HT1080 (cell line): ENCODE results near the gene KRTAP21-1. TPM values are rescaled to one million over a fixed set of nuclear protein-coding genes. Genes with fewer than 3 reads are reported as not detected.
"Not testable (repeated sequence)": the region's sequence is repeated elsewhere in the genome, so short reads cannot be mapped to it uniquely, and the experiment has no call there.

Experiments used
- DNase-seq: peaks from one replicate; pipeline ENCODE4 v3.0.0-alpha.2; 2015; ENCODE audit warnings: low read depth
- polyA plus RNA-seq, 2 experiments: library from polyadenylated mRNA; depleted of rRNA; stranded (reverse); fragments of >200 nt; gene quantifications; 2 replicates each; pipeline ENCODE4 v1.2.3, GENCODE V29; 2015
- total RNA-seq: library from RNA; depleted of rRNA; stranded (reverse); fragments of >200 nt; shearing (Covaris generic); gene quantifications from 2 replicates; pipeline ENCODE4 v1.2.3, GENCODE V29; 2014; rRNA removed

Gene KRTAP21-1
- not detected in 2 replicates for total RNA-seq
- polyA plus RNA-seq (2015; cell fraction: cytosol; rRNA removed): not detected in 2 replicates
- polyA plus RNA-seq (2015; cell fraction: nucleus; rRNA removed): not detected in 2 replicates

DNA sequence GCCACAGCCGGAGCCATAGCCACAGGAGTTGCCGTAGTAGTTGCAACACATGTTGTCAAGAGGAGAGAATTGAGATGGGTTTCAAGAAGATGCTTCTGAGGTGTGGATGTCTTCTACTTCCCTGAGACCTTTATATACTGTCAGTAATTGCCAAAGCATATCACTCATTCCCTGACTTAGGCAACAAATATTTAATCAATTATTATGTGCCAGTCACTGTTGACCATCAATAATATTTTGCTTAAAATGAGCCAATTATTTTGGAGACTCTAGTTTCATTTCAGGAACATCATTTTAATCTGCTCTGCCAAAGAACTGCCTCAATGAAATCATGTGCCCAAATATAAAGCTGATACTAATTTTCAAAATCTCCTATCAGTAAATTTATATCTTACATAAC lies at the start of gene KRTAP21-1:
Gene KRTAP21-1 (minus strand): TSS at position 101 of the 400 bp plus-strand sequence. CDS start 50 bp downstream, at position 51.
- not testable (repeated sequence) for DNase-seq

DNA sequence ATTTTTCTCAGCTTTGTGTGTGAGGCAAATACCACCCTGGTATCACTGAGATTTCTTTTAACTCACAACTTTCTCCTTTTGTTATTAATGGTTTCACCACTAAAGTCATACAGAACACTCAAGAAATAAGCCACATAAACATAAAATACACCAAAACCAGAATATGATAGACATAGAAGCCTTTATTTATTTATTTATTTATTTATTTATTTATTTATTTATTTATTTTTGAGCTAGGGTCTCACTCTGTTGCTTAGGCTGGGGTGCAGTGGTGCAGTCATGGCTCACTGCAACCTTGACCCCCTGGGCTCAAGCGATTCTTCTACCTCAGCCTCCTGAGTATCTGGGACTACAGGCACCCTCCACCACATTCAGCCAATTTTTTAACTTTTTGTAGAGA lies 45.4 kb upstream of the KRTAP21-1 start:
- no peak for DNase-seq

DNA sequence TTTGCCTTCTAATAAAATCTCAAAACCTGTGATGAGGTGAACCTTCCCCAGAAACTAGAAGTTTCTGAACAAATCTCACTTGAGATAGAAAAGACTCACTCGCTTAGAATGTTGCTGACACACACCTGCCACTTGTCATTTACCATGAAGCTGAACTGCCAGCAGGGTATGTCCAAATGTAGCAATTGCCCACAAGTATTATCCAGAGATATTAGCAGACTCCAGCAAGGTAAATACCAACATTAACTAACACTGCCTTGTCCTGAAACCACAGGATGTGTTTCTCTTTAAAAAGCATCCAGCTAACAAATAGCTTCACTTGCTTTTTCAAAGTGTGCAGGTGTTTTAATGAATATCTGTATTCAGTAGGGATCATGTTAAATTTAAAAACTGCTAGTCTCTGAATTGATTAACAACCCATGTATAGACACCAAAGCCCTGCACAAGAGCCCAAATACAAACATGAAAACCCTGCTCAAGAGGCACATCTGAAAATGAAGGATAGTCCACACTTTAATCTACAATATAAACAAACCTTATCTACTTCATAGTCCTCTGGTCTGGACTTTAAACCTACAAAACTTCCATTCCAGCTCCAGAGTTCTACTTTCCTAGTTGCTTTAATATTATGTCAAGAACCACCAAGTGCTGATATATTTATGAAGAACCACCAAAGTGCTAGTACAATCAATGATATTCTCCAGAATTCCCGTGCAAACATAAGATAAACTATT lies 38.5 kb upstream of the KRTAP21-1 start:
- no peak for DNase-seq

DNA sequence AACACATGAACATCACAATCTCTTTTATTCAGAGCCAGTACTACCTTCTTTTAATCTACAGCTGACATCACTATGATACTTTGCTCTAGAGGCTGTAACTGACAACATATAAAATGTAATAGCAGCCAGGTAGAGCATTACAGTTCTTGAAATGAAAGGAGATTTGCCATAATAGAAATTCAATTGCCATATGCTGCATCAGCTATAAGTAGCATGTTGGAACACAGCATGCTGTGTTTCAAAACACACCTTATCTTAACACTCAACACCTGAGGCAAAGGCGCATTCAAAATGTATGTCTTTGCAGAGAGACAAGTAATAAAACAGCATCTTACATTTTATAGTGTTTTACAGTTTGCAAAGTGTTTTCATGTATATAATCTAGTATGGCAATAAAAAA lies 24.0 kb upstream of the KRTAP21-1 start:
- no peak for DNase-seq

DNA sequence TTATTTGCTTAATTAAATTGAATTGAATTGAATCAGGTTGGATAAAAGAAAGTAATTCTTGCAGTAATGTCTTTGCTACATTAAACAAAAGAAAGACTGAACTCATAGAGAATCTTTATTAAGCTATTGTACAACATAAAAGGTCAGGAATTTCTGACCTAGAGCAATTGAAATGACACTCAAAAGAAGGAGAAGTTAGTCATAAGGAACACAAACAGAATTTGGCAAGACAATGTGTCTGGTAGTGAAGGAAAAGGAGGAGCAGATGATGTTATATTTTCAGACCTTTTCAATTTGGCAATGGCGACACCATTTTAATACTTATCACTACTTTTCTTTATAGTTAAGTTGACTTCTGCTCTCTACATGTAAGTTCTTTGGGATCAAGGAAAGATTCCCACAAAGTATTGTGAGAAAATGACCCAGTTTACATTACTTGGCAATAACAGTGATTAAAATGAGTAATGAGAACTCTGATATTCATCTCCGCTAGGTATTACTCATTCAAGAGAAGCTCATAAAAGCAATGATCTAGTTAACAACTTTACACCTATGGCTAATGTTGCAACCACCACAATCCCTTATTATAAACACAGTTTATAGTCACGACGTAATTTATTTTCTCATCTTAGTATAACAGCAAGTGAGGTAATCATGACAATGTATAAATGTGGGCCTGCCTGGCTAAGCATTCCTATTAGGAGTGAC lies 14.7 kb upstream of the KRTAP21-1 start:
- DNase-seq: no peak

DNA sequence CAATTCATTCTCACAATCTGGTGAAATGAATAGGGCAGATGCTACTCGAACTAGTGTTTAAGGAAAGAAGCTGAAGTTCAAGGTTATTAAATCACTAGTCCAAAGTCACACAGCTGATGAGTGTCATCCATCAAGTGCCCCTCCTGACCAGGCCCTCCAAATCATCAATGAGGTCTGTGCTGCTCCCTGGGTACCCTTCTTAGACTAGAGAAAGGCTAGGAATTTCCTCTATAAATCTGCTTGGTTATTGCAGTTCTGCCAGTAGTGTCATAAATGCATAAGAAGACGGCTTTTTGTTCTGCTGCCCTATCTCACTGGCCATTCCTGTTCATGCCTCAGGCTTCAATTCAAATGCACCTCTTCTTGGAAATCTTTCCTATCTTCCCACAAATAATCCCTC lies 5.5 kb upstream of the KRTAP21-1 start:
- DNase-seq: no peak

DNA sequence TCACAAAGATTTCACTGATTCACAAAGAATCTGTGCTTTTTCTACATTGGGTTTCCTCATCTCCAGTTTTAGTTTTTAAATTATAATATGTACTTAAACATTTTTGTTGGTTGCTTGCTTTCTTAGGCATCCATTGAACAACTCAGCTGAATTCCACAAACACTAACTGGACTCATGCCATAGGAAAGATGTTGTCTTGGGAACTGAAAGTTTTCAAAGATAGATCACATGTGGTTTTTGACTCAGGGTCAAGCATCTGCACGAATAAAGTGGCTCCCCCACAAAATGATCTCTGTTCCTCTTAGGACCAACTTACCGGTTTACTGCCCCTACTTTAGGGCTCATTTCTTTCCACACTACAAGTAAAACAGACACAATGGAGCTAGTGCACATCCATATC lies 3.1 kb upstream of the KRTAP21-1 start:
- DNase-seq: no peak

DNA sequence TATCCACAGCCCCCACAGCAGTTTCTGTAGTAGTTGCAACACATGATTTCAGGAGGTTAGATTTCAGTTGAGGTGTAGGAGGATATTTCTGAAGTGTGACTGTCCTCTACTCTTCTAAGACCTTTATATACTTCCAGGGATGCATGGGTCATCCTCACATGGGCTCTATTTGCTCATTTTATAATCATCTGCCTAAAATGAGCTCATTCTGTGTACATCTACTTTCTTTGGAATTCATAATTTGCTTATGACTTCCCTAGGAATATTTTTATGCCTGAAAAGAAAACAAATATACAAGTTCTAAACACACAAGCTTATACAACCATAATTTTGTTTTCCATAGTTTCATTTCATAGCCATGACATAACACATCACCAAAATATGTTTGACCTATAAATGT lies 8.1 kb downstream of the KRTAP21-1 start, which contains the start of gene KRTAP21-2:
Gene KRTAP21-2 (minus strand): TSS at position 101 of the 400 bp plus-strand sequence. CDS start 57 bp downstream, at position 44.
- no peak for DNase-seq

DNA sequence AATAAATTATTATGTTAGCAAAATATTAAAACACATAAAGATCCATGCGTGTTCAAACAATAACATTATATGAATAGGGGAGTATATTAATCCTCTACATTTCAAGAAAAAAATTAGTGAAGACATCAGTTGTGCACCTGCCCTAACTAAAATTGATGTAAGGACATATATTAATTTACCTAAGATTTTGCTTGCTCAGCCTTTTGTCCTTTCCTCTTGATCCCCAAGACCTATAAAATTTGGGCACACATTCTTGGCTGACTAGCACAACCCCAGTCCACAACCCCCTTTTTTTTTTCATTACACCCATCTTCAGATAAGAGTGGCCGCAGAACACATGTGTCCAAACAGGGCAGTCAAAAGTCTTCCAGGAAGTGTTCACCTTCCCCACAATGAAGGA lies 14.8 kb downstream of the KRTAP21-1 start:
- DNase-seq: no peak

DNA sequence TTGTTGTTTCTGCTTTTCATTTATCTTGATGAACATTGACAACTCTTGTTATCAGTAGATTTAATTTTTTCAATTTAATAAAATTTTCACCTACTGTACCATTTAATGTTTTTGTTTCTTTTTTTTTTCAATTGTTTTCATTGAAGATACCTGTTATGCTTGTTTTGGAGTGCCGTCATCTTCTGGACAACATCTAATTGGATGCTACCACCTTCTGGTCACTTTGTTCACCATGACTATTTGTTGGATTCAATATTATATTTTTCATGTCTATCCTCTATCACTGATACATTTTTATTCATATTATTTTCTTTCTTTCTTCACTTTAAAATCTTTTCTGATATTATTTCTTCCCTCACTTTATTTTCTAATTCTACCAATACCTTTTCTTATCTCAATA lies 22.2 kb downstream of the KRTAP21-1 start:
- no peak for DNase-seq

DNA sequence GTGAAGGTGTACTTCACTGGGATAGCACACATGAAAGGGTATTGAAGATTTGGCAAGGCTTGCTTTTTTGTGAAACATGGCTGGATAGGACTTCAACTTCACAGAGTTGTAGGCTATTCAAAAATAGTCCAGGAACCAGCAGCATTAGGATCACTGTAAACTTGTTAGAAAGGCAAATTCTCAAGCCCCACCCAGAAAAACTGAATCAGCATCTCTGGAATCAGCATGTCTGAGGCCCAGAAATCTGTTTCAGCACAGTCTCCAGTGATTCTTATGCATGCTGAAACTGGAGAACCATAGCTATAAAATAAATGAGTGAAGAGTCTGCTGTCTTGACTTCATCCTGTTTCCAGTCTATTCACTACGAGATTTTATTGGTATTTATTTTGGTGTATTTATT lies 28.5 kb downstream of the KRTAP21-1 start:
- no peak for DNase-seq

DNA sequence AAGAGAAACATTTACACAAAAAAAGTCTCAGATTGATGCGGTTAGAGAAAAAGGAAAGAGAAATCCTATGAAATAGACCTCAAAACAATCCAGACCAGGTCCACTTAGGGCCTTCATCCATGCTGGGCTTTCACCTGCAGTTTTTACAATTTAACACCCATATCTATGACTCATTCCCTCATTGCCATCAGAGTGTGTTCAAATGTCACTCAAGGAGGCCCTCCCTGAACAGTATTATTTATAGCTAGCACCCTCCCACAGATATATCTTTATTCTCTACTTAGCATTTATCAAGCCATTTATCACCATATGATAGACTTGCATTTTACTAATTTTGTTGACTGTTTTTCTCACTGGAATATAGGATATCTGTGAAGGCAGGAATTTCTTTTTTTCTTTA lies 35.8 kb downstream of the KRTAP21-1 start:
- peak; percentile 43 for DNase-seq

DNA sequence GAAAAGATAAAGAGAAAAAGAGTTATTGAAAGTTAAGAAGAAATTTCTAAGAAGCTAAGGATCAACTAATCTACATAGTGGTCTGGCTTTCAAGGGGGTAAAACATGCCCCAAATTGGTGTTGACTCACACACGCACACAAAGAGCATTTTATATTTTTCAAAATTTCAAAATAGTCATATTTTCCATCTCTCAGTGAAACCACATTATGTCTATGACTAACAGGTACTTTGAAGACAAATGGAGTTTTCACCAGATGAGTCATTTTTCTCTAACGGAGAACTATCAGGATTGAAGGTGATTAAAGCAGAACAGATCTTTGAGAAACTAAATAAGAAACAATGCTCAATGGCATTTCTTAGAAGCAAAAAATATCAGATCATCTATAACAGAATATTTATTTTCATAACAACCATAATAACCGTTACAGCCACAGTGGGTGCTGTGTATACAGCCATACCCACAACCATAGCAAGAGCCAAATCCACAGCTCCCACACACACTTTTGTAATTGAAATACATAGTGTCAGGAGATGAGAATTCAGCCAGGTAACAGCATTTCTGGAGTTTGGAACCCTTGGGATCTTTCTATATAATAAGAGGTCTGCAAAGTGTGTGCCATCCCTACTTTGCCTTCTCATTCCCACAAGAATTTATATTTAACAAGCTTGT lies 36.9 kb downstream of the KRTAP21-1 start, which contains the start of gene KRTAP21-3:
Gene KRTAP21-3 (minus strand): TSS at position 539 of the 671 bp plus-strand sequence. CDS start 18 bp downstream, at position 521.
- DNase-seq: peak; percentile 91

DNA sequence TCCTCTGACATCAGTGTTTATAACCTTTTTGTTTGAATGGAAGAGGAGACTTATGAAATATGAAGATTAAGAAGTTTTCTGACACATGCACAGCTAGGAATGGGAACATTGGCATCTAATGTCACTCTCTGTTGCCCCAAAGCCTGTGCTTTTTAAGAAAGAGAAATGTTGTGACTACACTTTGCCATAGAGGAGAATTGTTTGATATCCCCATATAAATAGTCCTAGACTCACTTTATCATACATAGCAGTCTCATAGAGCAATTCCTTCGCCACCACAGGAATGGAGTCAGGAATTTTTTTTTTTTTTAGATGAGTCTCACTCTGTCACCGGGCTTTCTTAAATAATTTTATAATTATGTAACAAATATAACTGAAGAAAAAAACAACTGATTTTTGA lies 38.1 kb downstream of the KRTAP21-1 start:
- DNase-seq: no peak

DNA sequence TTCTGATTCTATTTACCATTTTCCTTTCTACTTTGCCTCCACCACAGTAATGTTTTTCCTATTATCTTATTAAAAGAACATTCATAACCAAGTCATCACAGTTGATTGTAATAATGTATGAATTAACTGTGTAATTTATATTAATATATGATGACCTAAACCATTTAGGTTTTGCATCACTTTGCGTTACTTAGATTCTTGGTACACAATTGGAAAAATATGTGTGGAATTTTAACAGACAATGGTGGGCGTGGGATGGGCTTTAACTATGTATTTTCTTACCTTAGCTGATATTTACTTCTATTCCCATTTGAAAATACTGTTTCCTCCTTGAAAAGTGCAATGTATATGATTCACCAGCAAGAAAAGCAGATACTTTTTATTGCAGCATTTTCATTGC lies 40.3 kb downstream of the KRTAP21-1 start:
- no peak for DNase-seq

DNA sequence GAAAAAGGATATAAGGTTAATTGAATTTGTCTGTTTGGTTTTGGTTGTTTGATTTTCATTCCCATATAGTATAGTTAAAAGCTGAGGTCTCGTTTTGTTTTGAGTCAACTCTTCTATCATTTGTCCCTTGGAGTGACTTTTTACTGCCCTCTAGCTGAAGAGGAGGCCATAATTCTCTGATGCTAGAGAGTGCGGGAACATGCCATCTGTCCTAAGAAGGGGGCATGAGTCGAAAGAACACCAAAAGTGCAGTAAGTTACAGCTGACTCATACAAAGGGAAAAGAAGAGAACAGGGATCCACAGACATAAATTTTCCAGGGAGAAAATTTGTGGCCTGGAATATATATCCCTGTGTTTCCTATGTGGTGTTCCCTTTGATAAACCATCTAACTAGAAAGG lies 40.8 kb downstream of the KRTAP21-1 start:
- DNase-seq: peak; percentile 14

DNA sequence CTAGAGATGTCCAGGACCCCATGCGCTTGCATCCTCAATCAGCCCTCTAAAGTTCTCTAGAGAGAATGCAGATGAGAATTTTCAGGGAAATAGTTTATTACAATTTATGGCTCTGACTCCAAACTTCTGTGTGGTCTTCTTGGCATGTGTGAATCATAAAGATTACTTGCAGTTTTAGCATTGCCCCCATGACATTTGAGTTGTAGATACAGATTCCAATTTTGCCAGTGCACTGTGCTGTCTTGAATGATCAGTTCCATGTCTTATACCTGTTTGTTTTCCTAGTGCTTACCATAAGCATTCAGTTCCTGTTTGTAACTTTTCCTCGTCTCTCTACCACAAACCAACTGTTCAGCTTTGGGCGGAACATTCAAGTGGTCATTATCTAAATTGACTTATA lies 41.5 kb downstream of the KRTAP21-1 start:
- DNase-seq: peak; percentile 50

DNA sequence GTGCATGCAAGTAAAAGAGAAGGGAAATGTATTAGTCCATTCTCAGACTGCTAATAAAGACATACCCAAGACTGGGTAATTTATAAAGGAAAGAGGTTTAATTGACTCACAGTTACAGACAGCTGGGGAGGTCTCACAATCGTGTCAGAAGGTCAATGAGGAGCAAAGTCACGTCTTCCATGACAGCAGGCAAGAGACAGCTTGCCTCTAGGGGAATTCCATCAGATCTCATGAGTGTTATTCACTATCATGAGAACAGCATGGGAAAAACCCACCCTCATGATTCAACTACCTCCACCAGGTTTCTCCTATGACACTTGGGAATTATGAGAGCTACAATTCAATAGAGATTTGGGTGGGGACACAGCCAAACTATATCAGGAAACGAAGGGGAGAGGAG lies 44.7 kb downstream of the KRTAP21-1 start:
- no peak for DNase-seq

DNA sequence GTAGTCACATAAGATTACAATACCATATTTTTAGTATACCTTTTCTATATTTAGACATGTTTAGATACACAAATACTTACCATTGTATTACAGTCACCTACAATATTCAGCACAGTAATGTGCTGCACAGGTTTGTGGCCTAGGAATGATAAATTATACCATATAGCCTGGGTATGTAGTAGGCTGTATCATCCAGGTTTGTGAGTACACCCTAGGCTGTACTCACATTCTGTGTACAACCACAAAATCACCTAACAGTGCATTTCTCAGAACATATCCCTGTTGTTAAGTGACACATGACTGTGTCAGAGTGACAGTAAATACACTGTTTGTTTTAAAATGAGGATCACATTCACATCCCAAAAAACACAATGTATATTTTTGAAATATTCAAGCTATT lies 47.8 kb downstream of the KRTAP21-1 start:
- DNase-seq: no peak
